Kidney epithelial cell (primary cell): ENCODE measurements around the gene SIM1. TPM values are rescaled to one million over a fixed set of nuclear protein-coding genes. Genes with fewer than 3 reads are reported as not detected.

Source experiments
- DNase-seq: peaks from one replicate; pipeline ENCODE4 v3.0.0-alpha.2; 2010; ENCODE audit warnings: low read depth
- H3K27me3 ChIP-seq: 2 replicates; pipeline ENCODE4 v1.6.0; 2011; ENCODE audit warnings: low read length; ENCODE audit not compliant: control insufficient read depth, insufficient read depth
- H3K36me3 ChIP-seq: 2 replicates; pipeline ENCODE4 v1.5.1; 2011; ENCODE audit warnings: low read length; ENCODE audit not compliant: control insufficient read depth, insufficient read depth
- H3K4me3 ChIP-seq: 2 replicates; pipeline ENCODE4 v1.5.1; 2011; ENCODE audit warnings: low read depth, mild to moderate bottlenecking, control low read depth, low read length
- total RNA-seq: library from RNA; depleted of rRNA; stranded (reverse); fragments of >200 nt; gene quantifications from 2 replicates; pipeline ENCODE4 v1.2.3, GENCODE V29; 2015
- TF ChIP-seq, protein P1 (sequence below): IDR thresholded peaks from 2 replicates; pipeline ENCODE4 v1.5.1; 2011; ENCODE audit warnings: mild to moderate bottlenecking, moderate library complexity, low read length, control low read depth, inconsistent platforms; ENCODE audit not compliant: insufficient read depth, poor library complexity, severe bottlenecking

The SIM1 gene
- total RNA-seq, 1 donor from 2014 or later: 2.0 TPM

DNA sequence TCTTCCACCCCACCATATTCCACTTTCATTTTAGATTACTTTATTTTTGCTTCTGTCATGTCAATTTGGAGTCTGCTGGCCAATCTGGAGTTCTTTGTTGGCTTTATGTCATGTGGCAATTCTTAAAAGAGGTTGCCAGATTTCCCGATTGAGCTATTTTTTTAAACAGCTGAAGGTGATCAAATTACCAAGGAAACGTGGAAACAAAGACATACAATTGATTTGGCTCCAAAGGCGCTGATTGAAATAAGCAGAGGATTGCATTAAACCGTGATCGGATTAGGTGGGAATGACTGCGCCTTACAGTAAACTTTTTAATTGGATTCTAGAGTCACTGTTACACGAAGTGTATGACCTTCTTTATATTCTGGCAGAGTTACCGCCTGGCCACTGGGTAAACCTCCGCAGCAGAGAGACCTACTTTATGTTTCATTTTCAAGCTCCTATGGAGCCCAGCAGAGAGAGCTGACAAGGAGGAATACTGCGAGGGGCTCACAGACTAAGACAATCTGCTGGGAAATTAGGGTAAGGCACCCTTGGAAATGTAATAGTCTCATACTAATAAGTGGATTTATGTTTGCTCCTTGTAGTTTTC lies 37.9 kb downstream of the SIM1 start:
- no peak overlapping the region for H3K4me3 ChIP-seq
- TF ChIP-seq, protein P1, sequence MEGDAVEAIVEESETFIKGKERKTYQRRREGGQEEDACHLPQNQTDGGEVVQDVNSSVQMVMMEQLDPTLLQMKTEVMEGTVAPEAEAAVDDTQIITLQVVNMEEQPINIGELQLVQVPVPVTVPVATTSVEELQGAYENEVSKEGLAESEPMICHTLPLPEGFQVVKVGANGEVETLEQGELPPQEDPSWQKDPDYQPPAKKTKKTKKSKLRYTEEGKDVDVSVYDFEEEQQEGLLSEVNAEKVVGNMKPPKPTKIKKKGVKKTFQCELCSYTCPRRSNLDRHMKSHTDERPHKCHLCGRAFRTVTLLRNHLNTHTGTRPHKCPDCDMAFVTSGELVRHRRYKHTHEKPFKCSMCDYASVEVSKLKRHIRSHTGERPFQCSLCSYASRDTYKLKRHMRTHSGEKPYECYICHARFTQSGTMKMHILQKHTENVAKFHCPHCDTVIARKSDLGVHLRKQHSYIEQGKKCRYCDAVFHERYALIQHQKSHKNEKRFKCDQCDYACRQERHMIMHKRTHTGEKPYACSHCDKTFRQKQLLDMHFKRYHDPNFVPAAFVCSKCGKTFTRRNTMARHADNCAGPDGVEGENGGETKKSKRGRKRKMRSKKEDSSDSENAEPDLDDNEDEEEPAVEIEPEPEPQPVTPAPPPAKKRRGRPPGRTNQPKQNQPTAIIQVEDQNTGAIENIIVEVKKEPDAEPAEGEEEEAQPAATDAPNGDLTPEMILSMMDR: no peak
- no peak for DNase-seq
- H3K36me3 ChIP-seq: no peaks in the 10 kb centered on the region
- no peaks in the 10 kb centered on the region for H3K27me3 ChIP-seq

DNA sequence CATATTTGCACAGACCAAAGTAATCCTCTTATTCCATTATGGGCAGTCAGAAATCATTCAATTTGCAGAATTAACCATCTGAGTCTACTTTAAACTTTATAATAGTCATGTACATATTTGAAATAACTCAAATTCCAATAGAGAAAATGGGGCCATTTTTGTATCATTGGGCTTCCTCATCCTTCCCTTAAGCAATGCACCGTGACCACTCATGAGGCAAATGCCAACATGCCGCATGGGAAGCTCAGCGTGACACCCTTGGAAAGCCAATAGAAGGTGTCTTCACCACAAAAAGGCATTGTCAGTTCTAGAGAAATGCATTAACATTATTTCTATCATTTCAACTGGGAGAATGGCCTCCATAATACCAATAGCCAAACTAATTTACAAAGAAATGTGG lies 38.5 kb downstream of the SIM1 start:
- DNase-seq: no peak
- Histone ChIP-seq H3K36me3 (no peaks in the 10 kb centered on the region), H3K4me3 (no peak overlapping the region), H3K27me3 (no peaks in the 10 kb centered on the region)
- TF ChIP-seq, protein P1: no peak

DNA sequence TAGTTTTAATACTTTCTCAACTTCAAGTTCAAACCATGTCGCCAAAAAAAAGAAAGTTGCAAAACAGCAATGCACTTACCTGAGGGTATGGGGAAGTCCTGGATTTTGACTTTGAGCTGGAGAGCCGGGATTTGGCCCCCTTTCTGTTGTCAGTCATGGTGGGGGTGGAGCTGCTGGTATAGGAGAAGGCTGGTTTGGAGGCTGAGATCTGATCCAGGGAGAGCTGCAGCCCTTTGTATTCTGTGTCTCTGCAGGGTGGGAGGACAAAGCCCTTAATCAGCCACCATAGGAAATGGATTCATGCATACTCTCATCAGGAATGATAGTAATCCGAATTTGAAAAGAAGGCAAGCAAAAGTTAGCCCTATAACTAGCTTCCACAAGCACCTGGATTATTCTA lies 44.0 kb downstream of the SIM1 start:
- no peaks in the 10 kb centered on the region for H3K27me3 ChIP-seq

DNA sequence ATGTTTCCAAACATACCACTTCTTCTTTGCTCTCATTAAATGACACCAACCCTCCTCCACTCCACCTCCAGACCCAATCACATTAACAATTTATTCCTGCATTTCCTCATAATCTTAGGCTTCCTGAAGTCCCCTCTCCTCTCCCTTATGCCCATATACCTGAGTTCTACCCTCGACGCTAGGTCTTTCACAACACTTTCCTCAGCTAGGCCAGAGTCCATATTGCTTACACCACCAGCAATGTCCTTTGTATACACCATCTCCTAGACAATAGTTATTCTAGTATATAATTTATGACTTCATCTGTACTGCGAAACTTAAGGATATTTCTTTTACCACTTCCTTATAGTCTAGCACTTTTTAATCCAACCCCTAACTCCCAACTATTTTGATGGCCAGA lies 47.7 kb downstream of the SIM1 start:
- H3K4me3 ChIP-seq: no peak overlapping the region
- no peaks in the 10 kb centered on the region for H3K27me3 ChIP-seq
- no peaks in the 10 kb centered on the region for H3K36me3 ChIP-seq
- TF ChIP-seq, protein P1: no peak
- DNase-seq: no peak

More for the DNA sequence above, 44.0 kb downstream of the SIM1 start:
- DNase-seq: no peak
- no peaks in the 10 kb centered on the region for H3K36me3 ChIP-seq
- TF ChIP-seq, protein P1: no peak
- no peak overlapping the region for H3K4me3 ChIP-seq

DNA sequence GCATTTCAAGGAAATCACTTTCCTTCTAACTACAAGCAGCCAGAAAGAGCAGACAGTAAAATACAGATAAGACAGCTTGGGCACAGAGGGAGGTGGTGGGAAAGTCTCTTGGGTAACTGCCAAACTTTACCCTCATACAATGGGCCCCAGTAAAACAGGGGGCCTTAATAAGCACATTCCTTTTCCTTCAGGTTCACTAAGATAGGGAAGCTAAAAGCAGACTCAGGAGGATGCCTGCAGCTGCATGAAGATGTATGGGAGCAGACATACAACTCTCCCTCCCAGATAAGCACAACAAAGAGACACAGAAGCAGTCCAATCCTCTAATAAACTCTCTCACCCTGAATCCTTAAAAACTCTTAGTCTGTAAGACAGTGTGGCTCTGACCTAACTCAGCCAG lies 49.0 kb downstream of the SIM1 start:
- Histone ChIP-seq H3K36me3 (no peaks in the 10 kb centered on the region), H3K27me3 (no peaks in the 10 kb centered on the region), H3K4me3 (no peak overlapping the region)
- TF ChIP-seq, protein P1: no peak
- DNase-seq: no peak

DNA sequence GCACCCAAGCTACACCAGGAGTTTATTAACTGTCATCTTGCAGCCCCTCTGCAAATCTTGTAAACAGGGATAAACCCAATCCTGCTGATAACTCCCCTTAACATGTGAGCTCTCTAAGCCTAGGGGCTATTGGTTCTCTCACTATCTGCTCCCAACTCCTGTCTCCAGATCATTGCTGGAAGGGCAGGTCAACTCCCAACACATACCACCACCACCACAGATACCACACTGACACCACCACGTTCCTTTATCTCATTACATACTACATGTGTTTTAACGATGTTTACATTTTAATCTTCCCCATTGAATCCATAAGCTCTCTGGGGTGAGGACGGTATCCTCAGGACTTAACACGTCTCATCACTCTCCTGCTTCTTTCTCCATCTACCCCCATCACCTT lies 51.8 kb downstream of the SIM1 start:
- no peaks in the 10 kb centered on the region for H3K27me3 ChIP-seq

More for the DNA sequence above, 51.8 kb downstream of the SIM1 start:
- Histone ChIP-seq H3K36me3 (no peaks in the 10 kb centered on the region), H3K4me3 (no peak overlapping the region)
- DNase-seq: no peak
- TF ChIP-seq, protein P1: no peak
